Endothelial cell of umbilical vein (primary cell): ENCODE measurements around the gene PLEKHM2. TPM values are rescaled to one million over a fixed set of nuclear protein-coding genes. Genes with fewer than 3 reads are reported as not detected.

Experiments used
- BruUV-seq: library from RNA; stranded (reverse); fragments of 400-500 nt; replicated peaks from 2 replicates; lab custom pipeline; 2021; lab: Mats Ljungman, UMichigan
- CTCF ChIA-PET: fragments of 300-600, 350-600 bp; sonication (Branson Sonifier 250); formaldehyde crosslinking; loops from one replicate; lab custom pipeline; 2021; ENCODE audit warnings: antibody characterized with exemption, inconsistent platforms; lab: Charles Lee
- POLR2A ChIA-PET: fragments of 300-600, 350-600 bp; sonication (Branson Sonifier 250); formaldehyde crosslinking; loops from one replicate; lab custom pipeline; 2021; ENCODE audit warnings: antibody characterized with exemption, inconsistent platforms; lab: Charles Lee
- DNase-seq: peaks from one replicate; pipeline ENCODE4 v3.0.0-alpha.2; 2011; ENCODE audit warnings: low read depth, low spot score
- FAIRE-seq: peaks from 2 replicates; lab custom pipeline; 2011; peaks lifted over from hg19 to GRCh38; lab: Jason Lieb, UNC
- H2AFZ ChIP-seq: 2 replicates; pipeline ENCODE4 v1.6.0; 2012; ENCODE audit warnings: low read depth, low read length, control low read depth, inconsistent platforms
- H3K27ac ChIP-seq: 2 replicates; pipeline ENCODE4 v1.5.1; 2011; ENCODE audit warnings: low read depth, mild to moderate bottlenecking, control low read depth, low read length, moderate library complexity; ENCODE audit not compliant: insufficient read depth
- H3K27me3 ChIP-seq, 2 experiments: 2 replicates each; pipeline versions ENCODE4 v1.6.0 to v1.6.1; 2011; ENCODE audit warnings: low read length in 2 of 2, mixed read lengths in 1 of 2; ENCODE audit not compliant: control insufficient read depth in 2 of 2, insufficient read depth in 2 of 2
- H3K36me3 ChIP-seq, 2 experiments: 2 replicates in 1 of 2; 3 replicates in 1 of 2; pipeline ENCODE4 v1.5.1; 2011; ENCODE audit warnings: low read length in 2 of 2, mild to moderate bottlenecking in 1 of 2, moderate library complexity in 1 of 2; ENCODE audit not compliant: control insufficient read depth in 2 of 2, insufficient read depth in 2 of 2; ENCODE audit errors: extremely low read depth in 1 of 2
- H3K4me1 ChIP-seq: 3 replicates; pipeline ENCODE4 v1.5.1; 2011; ENCODE audit warnings: mild to moderate bottlenecking, low read length; ENCODE audit not compliant: control insufficient read depth, insufficient read depth; ENCODE audit errors: extremely low read depth
- H3K4me2 ChIP-seq: 2 replicates; pipeline ENCODE4 v1.6.1; 2011; ENCODE audit warnings: low read length, control low read depth, mixed read lengths; ENCODE audit not compliant: insufficient read depth
- H3K4me3 ChIP-seq, 3 experiments: fragments of 200-600 bp in 1 of 3; sonication (generic), shearing (Covaris generic) in 1 of 3; replicated peaks in 1 of 3; 2 replicates each; pipeline ENCODE4 v1.5.1; 2011 to 2016; ENCODE audit warnings: control low read depth in 3 of 3, low read length in 3 of 3, mild to moderate bottlenecking in 2 of 3, inconsistent platforms in 1 of 3, low read depth in 1 of 3, moderate library complexity in 1 of 3; ENCODE audit not compliant: insufficient read depth in 1 of 3
- H3K79me2 ChIP-seq: 2 replicates; pipeline ENCODE4 v1.6.0; 2012; ENCODE audit warnings: low read length, inconsistent platforms; ENCODE audit not compliant: control insufficient read depth, insufficient read depth
- H3K9ac ChIP-seq: replicated peaks from 2 replicates; pipeline ENCODE3; 2011; ENCODE audit warnings: low read length, control low read depth; ENCODE audit not compliant: insufficient read depth; ENCODE audit errors: extremely low read depth
- H3K9me1 ChIP-seq: replicated peaks from 3 replicates; pipeline ENCODE4 v1.6.0; 2011; ENCODE audit warnings: mild to moderate bottlenecking, low read length; ENCODE audit not compliant: control insufficient read depth, insufficient read depth; ENCODE audit errors: extremely low read depth
- H3K9me3 ChIP-seq: replicated peaks from 2 replicates; pipeline ENCODE4 v1.5.1; 2012; ENCODE audit warnings: low read length, inconsistent platforms; ENCODE audit not compliant: control insufficient read depth, insufficient read depth
- H4K20me1 ChIP-seq: replicated peaks from 2 replicates; pipeline ENCODE3; 2011; ENCODE audit warnings: mild to moderate bottlenecking, low read length; ENCODE audit not compliant: control insufficient read depth, insufficient read depth; ENCODE audit errors: extremely low read depth
- EZH2 ChIP-seq: IDR thresholded peaks from 2 replicates; pipeline ENCODE4 v1.6.1; 2012; ENCODE audit warnings: borderline replicate concordance, low read depth, mild to moderate bottlenecking, moderate library complexity, low read length, inconsistent platforms; ENCODE audit not compliant: severe bottlenecking
- FOS ChIP-seq: IDR thresholded peaks from 2 replicates; pipeline ENCODE4 v1.6.1; 2011; ENCODE audit warnings: mild to moderate bottlenecking, low read length, moderate library complexity, borderline replicate concordance; ENCODE audit not compliant: insufficient read depth
- GATA2 ChIP-seq: IDR thresholded peaks from 2 replicates; pipeline ENCODE4 v1.7.0; 2011; ENCODE audit warnings: low read depth, mild to moderate bottlenecking, moderate library complexity, mixed read lengths, low read length; ENCODE audit not compliant: insufficient read length, insufficient read depth
- JUN ChIP-seq: IDR thresholded peaks from 2 replicates; pipeline ENCODE4 v1.6.1; 2011; ENCODE audit warnings: borderline replicate concordance, low read depth; ENCODE audit not compliant: insufficient read length, insufficient read depth
- MYC ChIP-seq: IDR thresholded peaks from one replicate; pipeline ENCODE4 v1.6.1; 2011; ENCODE audit warnings: mild to moderate bottlenecking, low read depth, low read length
- POLR2A ChIP-seq: IDR thresholded peaks from 2 replicates; pipeline ENCODE4 v1.6.1; 2012; ENCODE audit warnings: low read depth, mild to moderate bottlenecking, control low read depth, low read length
- POLR2AphosphoS5 ChIP-seq: IDR thresholded peaks from 2 replicates; pipeline ENCODE4 v1.6.1; 2012; ENCODE audit warnings: low read depth, mild to moderate bottlenecking, control low read depth, low read length, moderate library complexity; ENCODE audit not compliant: insufficient read depth
- dilution Hi-C: fragments of 300-500 bp; cut with MboI; formaldehyde crosslinking; loops from one replicate; pipeline ENCODE4 v1.15.0; 2019; ENCODE audit warnings: low sequenced_read_pairs; ENCODE audit not compliant: extremely low pct_ligation_motif_present
- intact Hi-C: fragments of 100-400 bp; cut with micrococcal nuclease; formaldehyde crosslinking; loops from one replicate; pipeline ENCODE4 v1.10.0; 2022
- polyA plus RNA-seq, 4 experiments: library from polyadenylated mRNA; depleted of rRNA in 3 of 4; stranded (reverse) in 3 of 4; unstranded in 1 of 4; fragments of >200 nt; gene quantifications; 2 replicates each; pipeline versions ENCODE4 v1.2.1 to v1.2.3, GENCODE V29; 2011 to 2012; ENCODE audit warnings: missing spikeins in 1 of 4
- total RNA-seq: library from RNA; stranded (reverse); gene quantifications from 2 replicates; pipeline ENCODE4 v1.2.3, GENCODE V29; 2021
- TF ChIP-seq, protein P1 (sequence below): IDR thresholded peaks from 2 replicates; pipeline ENCODE4 v1.6.1; 2011; ENCODE audit not compliant: insufficient read depth, insufficient read length
- TF ChIP-seq, protein P2 (sequence below), 2 donors: IDR thresholded peaks; 1 replicate in 1 of 2; 2 replicates in 1 of 2; pipeline ENCODE4 v1.5.1; 2011; ENCODE audit warnings: low read length in 2 of 2, mild to moderate bottlenecking in 2 of 2, moderate library complexity in 2 of 2, control low read depth in 1 of 2, inconsistent platforms in 1 of 2, low read depth in 1 of 2; ENCODE audit not compliant: insufficient read depth in 1 of 2; ENCODE audit errors: extremely low read depth in 1 of 2

The PLEKHM2 gene
- total and polyA plus RNA-seq, 2 donors (not counting 3 experiments of a cell fraction or from before 2014, with no cell fraction given) = 60.6 to 67.5 TPM

DNA sequence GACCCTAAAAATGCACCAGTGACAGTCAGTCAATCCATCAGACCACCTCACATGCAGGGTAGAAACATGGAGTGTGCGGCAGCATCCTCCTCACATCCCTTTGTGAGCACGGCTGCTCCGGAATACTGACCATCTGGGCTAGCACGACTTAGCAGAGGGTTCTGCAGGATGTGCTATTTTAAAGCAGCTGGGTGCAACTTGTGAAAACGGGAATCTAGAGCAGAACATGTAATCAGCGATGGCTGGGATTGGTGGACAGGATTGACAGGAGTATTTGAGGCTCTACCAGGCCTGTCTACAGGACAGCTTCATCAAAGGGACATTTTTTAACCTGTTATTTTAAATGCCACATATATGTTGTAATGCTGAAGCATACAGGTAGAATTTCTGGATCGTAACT, 16.8 kb upstream of the PLEKHM2 start:
- Histone ChIP-seq H3K4me1 (peaks cover 8% of the 10 kb centered on the region), H3K4me2 (no peak overlapping the region), H2AFZ (no peak overlapping the region), H3K27ac (no peak overlapping the region), H3K9me3 (no peaks in the 10 kb centered on the region), H4K20me1 (no peaks in the 10 kb centered on the region), H3K36me3 (no peaks in the 10 kb centered on the region), H3K9me1 (no peaks in the 10 kb centered on the region), H3K4me3 (no peak overlapping the region), H3K27me3 (no peaks in the 10 kb centered on the region), H3K9ac (no peak overlapping the region), H3K79me2 (no peaks in the 10 kb centered on the region)
- FAIRE-seq (no peak), DNase-seq (no peak)
- no TSS peak for BruUV-seq
- intact Hi-C loops (no loop called here), dilution Hi-C loops (no loop called here)
- TF ChIP-seq, protein P1, sequence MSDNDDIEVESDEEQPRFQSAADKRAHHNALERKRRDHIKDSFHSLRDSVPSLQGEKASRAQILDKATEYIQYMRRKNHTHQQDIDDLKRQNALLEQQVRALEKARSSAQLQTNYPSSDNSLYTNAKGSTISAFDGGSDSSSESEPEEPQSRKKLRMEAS = no peak
- TF ChIP-seq, protein P2, sequence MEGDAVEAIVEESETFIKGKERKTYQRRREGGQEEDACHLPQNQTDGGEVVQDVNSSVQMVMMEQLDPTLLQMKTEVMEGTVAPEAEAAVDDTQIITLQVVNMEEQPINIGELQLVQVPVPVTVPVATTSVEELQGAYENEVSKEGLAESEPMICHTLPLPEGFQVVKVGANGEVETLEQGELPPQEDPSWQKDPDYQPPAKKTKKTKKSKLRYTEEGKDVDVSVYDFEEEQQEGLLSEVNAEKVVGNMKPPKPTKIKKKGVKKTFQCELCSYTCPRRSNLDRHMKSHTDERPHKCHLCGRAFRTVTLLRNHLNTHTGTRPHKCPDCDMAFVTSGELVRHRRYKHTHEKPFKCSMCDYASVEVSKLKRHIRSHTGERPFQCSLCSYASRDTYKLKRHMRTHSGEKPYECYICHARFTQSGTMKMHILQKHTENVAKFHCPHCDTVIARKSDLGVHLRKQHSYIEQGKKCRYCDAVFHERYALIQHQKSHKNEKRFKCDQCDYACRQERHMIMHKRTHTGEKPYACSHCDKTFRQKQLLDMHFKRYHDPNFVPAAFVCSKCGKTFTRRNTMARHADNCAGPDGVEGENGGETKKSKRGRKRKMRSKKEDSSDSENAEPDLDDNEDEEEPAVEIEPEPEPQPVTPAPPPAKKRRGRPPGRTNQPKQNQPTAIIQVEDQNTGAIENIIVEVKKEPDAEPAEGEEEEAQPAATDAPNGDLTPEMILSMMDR (IDR thresholded peaks at IDR 0.05; ENCODE audit: extremely low read depth in 1 of 2, insufficient read depth in 1 of 2, low read depth in 1 of 2, low read length in 2 of 2) = no peak
- TF ChIP-seq MYC (no peak), EZH2 (no peak), POLR2AphosphoS5 (no peak), POLR2A (no peak), FOS (no peak), JUN (no peak), GATA2 (no peak)
- CTCF ChIA-PET = no interaction called here
- POLR2A ChIA-PET = no interaction called here
